ENCODE results near the gene KLHDC4. TPM values are rescaled to one million over a fixed set of nuclear protein-coding genes. Genes with fewer than 3 reads are reported as not detected.

Gene KLHDC4
- total and polyA plus RNA-seq, 2 of the 4 experiments (the other 2 are of a cell fraction), result 13.6 to 19.0 TPM

- 27% methylated on average over 4 of the region's 15 CpGs; no CpG with 5 or more reads in 1 of the 2 experiments for WGBS, 2 experiments (ENCODE audit: extremely low coverage in 2 of 2, insufficient read length in 1 of 2)
- no peak overlapping the region for H3K4me3 ChIP-seq (ENCODE audit: insufficient read depth, low read depth, low read length)
- CTCF ChIA-PET, result no interaction called here
- H3K4me1 ChIP-seq (ENCODE audit: control insufficient read depth, insufficient read depth, low read length), result no peaks in the 10 kb centered on the region
- H3K14ac ChIP-seq (replicated peaks; ENCODE audit: low read depth, low read length), result no peak overlapping the region
- no peaks in the 10 kb centered on the region for H3K79me1 ChIP-seq (ENCODE audit: low read depth in 1 of 2, low read length in 2 of 2)
- no peak overlapping the region for H3K56ac ChIP-seq (ENCODE audit: extremely low read depth, insufficient read depth, low read length)
- POLR2A ChIA-PET (ENCODE audit: unreplicated experiment), result no interaction called here
- no peak overlapping the region for H2BK20ac ChIP-seq (ENCODE audit: low read depth, low read length)
- no peaks in the 10 kb centered on the region for H3K9me3 ChIP-seq (ENCODE audit: control insufficient read depth, insufficient read depth, low read length)
- no peak overlapping the region for H2AK5ac ChIP-seq (ENCODE audit: low read depth, low read length)
- H4K8ac ChIP-seq (ENCODE audit: low read depth in 2 of 2, low read length in 2 of 2), result no peak overlapping the region
- no peak overlapping the region for H4K91ac ChIP-seq (ENCODE audit: insufficient read depth, low read depth, low read length)
- H3K9me1 ChIP-seq (ENCODE audit: insufficient read depth, low read length), result 0 out of 2 replicates have a peak, but pooled peaks cover 3% of the 10 kb centered on the region
- intact Hi-C loops (cut with micrococcal nuclease), result no loop called here
- no peak overlapping the region for H2AFZ ChIP-seq (replicated peaks; ENCODE audit: low read length, poor library complexity)
- no peak overlapping the region for H2BK15ac ChIP-seq (ENCODE audit: low read depth, low read length)
- H3K27me3 ChIP-seq (ENCODE audit: control insufficient read depth, insufficient read depth, low read length), result peaks cover 27% of the 10 kb centered on the region
- H3K9ac ChIP-seq (ENCODE audit: low read depth, low read length), result no peak overlapping the region
- no peak overlapping the region for H3K4me2 ChIP-seq (ENCODE audit: low read depth, low read length)
- TF ChIP-seq POLR2A (IDR thresholded peaks at IDR 0.05; ENCODE audit: low read depth, low read length) (no peak), RAD21 (IDR thresholded peaks at IDR 0.05; ENCODE audit: low read length) (no peak), NFE2L2 (IDR thresholded peaks at IDR 0.05; ENCODE audit: low read depth, low read length) (no peak), MXI1 (IDR thresholded peaks at IDR 0.05; ENCODE audit: borderline replicate concordance, low read depth, low read length) (no peak), BHLHE40 (IDR thresholded peaks at IDR 0.05; ENCODE audit: low read depth, low read length) (no peak), MAFK (IDR thresholded peaks at IDR 0.05; ENCODE audit: low read depth, low read length) (no peak), RCOR1 (IDR thresholded peaks at IDR 0.05; ENCODE audit: insufficient replicate concordance, low read length) (no peak), SMC3 (IDR thresholded peaks at IDR 0.05; ENCODE audit: low read depth, low read length) (no peak), CTCF (conservative IDR thresholded peaks at IDR 0.05; ENCODE audit: low read depth, low read length) (no peak), CHD1 (IDR thresholded peaks at IDR 0.05; ENCODE audit: low read depth, low read length) (no peak), CEBPB (IDR thresholded peaks at IDR 0.05; ENCODE audit: low read depth, low read length) (no peak), RFX5 (IDR thresholded peaks at IDR 0.05; ENCODE audit: low read depth, low read length) (no peak), USF2 (IDR thresholded peaks at IDR 0.05; ENCODE audit: low read depth, low read length) (no peak), FOS (IDR thresholded peaks at IDR 0.05; ENCODE audit: low read depth, low read length) (no peak), MAZ (IDR thresholded peaks at IDR 0.05; ENCODE audit: borderline replicate concordance, low read depth, low read length) (no peak)
- TF ChIP-seq, protein P1, sequence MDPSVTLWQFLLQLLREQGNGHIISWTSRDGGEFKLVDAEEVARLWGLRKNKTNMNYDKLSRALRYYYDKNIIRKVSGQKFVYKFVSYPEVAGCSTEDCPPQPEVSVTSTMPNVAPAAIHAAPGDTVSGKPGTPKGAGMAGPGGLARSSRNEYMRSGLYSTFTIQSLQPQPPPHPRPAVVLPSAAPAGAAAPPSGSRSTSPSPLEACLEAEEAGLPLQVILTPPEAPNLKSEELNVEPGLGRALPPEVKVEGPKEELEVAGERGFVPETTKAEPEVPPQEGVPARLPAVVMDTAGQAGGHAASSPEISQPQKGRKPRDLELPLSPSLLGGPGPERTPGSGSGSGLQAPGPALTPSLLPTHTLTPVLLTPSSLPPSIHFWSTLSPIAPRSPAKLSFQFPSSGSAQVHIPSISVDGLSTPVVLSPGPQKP (IDR thresholded peaks at IDR 0.05; ENCODE audit: borderline replicate concordance, low read depth, low read length), result no peak
- no peak overlapping the region for H3K18ac ChIP-seq (ENCODE audit: low read depth, low read length)
- no TSS peak for BruUV-seq (replicated peaks)
- dilution Hi-C loops (cut with HindIII; ENCODE audit: low sequenced_read_pairs, unreplicated experiment), result no loop called here
- H2AK9ac ChIP-seq (replicated peaks; ENCODE audit: low read depth, low read length, poor library complexity), result no peak overlapping the region
- no peak overlapping the region for H3K23ac ChIP-seq (ENCODE audit: low read depth, low read length)
- no peak overlapping the region for H2BK120ac ChIP-seq (ENCODE audit: low read depth, low read length)
- DNase-seq (no peak), ATAC-seq (ENCODE audit: low read depth) (no peak; the same call in 1 of the 2 replicates)
- no peak overlapping the region for H2BK5ac ChIP-seq (ENCODE audit: low read depth, low read length, poor library complexity, severe bottlenecking)
- H4K5ac ChIP-seq (ENCODE audit: low read depth, low read length), result no peak overlapping the region
- in situ Hi-C loops (cut with MboI; ENCODE audit: low sequenced_read_pairs), result no loop called here
- no peak overlapping the region for H3K4ac ChIP-seq (ENCODE audit: low read depth, low read length)
- H3K36me3 ChIP-seq (ENCODE audit: control insufficient read depth, insufficient read depth, low read length), result no peaks in the 10 kb centered on the region
- H4K20me1 ChIP-seq (ENCODE audit: insufficient read depth, low read length), result no peaks in the 10 kb centered on the region
- H3K27ac ChIP-seq (ENCODE audit: insufficient read depth, low read length), result no peak overlapping the region
Measured at GRCh38 chr16:87675111-87675719, 90.6 kb downstream of the KLHDC4 start.

Measured in IMR-90 (cell line).